Ascending aorta (tissue), 2 donors: ENCODE measurements around the gene KCNQ1. TPM values are rescaled to one million over a fixed set of nuclear protein-coding genes. Genes with fewer than 3 reads are reported as not detected.

Experiments
- DNase-seq, 2 donors: peaks; one replicate each; pipeline ENCODE4 v3.0.0-alpha.2; 2019; ENCODE audit warnings: low spot score in 2 of 2
- H3K27ac ChIP-seq, 2 donors: fragments of 200-600 bp; sonication (generic); one replicate each; pipeline ENCODE4 v1.5.1; 2016 to 2017; ENCODE audit warnings: mild to moderate bottlenecking in 1 of 2
- H3K27me3 ChIP-seq: fragments of 200-600 bp; sonication (generic); one replicate; pipeline ENCODE4 v1.5.1; 2017
- H3K36me3 ChIP-seq, 2 donors: fragments of 200-600 bp; sonication (generic); one replicate each; pipeline ENCODE4 v1.5.1; 2016
- H3K4me1 ChIP-seq, 2 donors: fragments of 200-600 bp; sonication (generic); one replicate each; pipeline ENCODE4 v1.5.1; 2016 to 2017; ENCODE audit warnings: mild to moderate bottlenecking in 1 of 2
- H3K4me3 ChIP-seq, 2 donors: fragments of 200-600 bp; sonication (generic); one replicate each; pipeline ENCODE4 v1.5.1; 2016 to 2017; ENCODE audit warnings: mild to moderate bottlenecking in 1 of 2
- H3K9me3 ChIP-seq, 2 donors: fragments of 200-600 bp; sonication (generic); one replicate each; pipeline ENCODE4 v1.5.1; 2016
- CTCF ChIP-seq, 3 experiments: fragments of 200-600 bp in 2 of 3; fragments of 450-650 bp in 1 of 3; sonication (generic) in 2 of 3; IDR thresholded peaks; one replicate each; pipeline ENCODE4 v1.5.1; 2016 to 2019; ENCODE audit warnings: antibody characterized with exemption in 3 of 3, mild to moderate bottlenecking in 1 of 3, moderate library complexity in 1 of 3
- intact Hi-C: fragments of 100-400 bp; cut with DNase I; formaldehyde crosslinking; loops from one replicate; pipeline ENCODE4 v1.15.1; 2023
- total RNA-seq: library from RNA; depleted of rRNA; stranded (reverse); fragments of >200 nt; gene quantifications from one replicate; pipeline ENCODE4 v1.1.0, GENCODE V29; 2016

The KCNQ1 gene
- total RNA-seq, 1 donor from 2014 or later = 2.3 TPM

GRCh38 chr11:2704896-2705606 is 260.2 kb downstream of the KCNQ1 start:
- Histone ChIP-seq H3K36me3 (no peaks in the 10 kb centered on the region), H3K4me1 (peaks cover 0 to 12% of the 10 kb centered on the region in 2 donors), H3K27me3 (no peaks in the 10 kb centered on the region), H3K4me3 (no peak overlapping the region), H3K27ac (no peak overlapping the region), H3K9me3 (no peaks in the 10 kb centered on the region)
- no peak for DNase-seq
- no peak for TF ChIP-seq CTCF (IDR thresholded peaks at IDR 0.05)
- intact Hi-C loops = no loop called here

DNA sequence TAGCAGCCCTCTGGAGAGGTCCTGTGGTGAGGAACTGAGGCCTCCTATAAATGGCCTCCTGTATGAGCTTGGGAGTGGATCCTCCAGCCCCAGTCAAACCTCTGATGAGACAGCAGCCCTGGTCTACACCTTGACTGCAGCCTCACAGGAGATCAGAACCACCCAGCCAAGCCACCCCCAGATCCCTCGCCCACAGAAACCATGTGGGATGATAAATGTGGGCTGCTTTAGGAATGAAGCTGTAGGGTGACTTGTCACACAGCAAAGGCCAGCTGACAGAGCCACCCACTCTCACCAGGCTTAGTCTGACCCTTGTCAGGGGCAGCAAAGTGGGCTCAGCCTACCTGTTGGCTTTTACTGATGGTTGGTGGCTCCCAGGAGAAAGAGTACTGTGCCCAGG is 261.5 kb downstream of the KCNQ1 start:
- Histone ChIP-seq H3K27ac (no peak overlapping the region), H3K4me1 (peaks cover 0 to 8% of the 10 kb centered on the region in 2 donors), H3K27me3 (no peaks in the 10 kb centered on the region), H3K36me3 (no peaks in the 10 kb centered on the region), H3K4me3 (no peak overlapping the region), H3K9me3 (no peaks in the 10 kb centered on the region)
- intact Hi-C loops = no loop called here
- DNase-seq = no peak
- TF ChIP-seq CTCF (IDR thresholded peaks at IDR 0.05) = no peak

GRCh38 chr11:2707736-2708135 is 262.9 kb downstream of the KCNQ1 start:
- H3K9me3 ChIP-seq = no peaks in the 10 kb centered on the region
- no peaks in the 10 kb centered on the region for H3K36me3 ChIP-seq
- peaks cover 0 to 8% of the 10 kb centered on the region in 2 donors for H3K4me1 ChIP-seq
- DNase-seq = no peak
- H3K27ac ChIP-seq = no peak overlapping the region
- no peak for TF ChIP-seq CTCF (IDR thresholded peaks at IDR 0.05)
- intact Hi-C loops = no loop called here
- no peaks in the 10 kb centered on the region for H3K27me3 ChIP-seq
- no peak overlapping the region for H3K4me3 ChIP-seq

DNA sequence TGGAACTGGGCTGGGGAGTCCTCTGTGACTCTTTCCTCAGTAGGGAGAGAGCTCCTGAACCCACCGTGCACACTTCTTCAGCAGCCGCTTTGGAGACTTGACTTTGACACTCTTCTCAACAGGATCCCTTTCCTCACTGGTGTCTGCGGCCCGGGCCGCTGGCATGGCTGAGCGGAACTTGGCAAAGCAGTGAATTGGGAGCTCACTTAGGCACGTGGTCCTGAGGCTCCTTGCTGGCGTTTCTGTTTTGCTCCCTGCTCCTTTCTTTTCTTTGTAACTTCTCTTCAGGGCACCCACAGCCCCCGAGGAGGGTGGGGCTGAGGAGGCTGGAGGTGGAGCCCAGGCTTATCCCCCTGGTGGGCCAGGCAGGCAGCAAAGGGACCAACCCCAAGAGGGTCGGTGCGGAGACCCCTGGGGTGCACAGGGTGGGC is 263.4 kb downstream of the KCNQ1 start:
- no peak for DNase-seq
- Histone ChIP-seq H3K27ac (no peak overlapping the region), H3K36me3 (no peaks in the 10 kb centered on the region), H3K9me3 (no peaks in the 10 kb centered on the region), H3K27me3 (no peaks in the 10 kb centered on the region), H3K4me1 (peaks cover 0 to 8% of the 10 kb centered on the region in 2 donors), H3K4me3 (peak overlapping the region; percentile 28 to 52)
- no peak for TF ChIP-seq CTCF (IDR thresholded peaks at IDR 0.05)
- intact Hi-C loops = no loop called here

GRCh38 chr11:2708757-2709281 is 264.0 kb downstream of the KCNQ1 start:
- no peaks in the 10 kb centered on the region for H3K27me3 ChIP-seq
- TF ChIP-seq CTCF (IDR thresholded peaks at IDR 0.05) = no peak
- H3K4me3 ChIP-seq = peak overlapping the region in 1 of 2 donors; percentile 52
- DNase-seq = no peak
- no peaks in the 10 kb centered on the region for H3K9me3 ChIP-seq
- peak overlapping the region in 1 of 2 donors; percentile 21 for H3K27ac ChIP-seq
- peaks cover 0 to 8% of the 10 kb centered on the region in 2 donors for H3K4me1 ChIP-seq
- intact Hi-C loops = no loop called here
- H3K36me3 ChIP-seq = no peaks in the 10 kb centered on the region
